ENCODE measurements around the gene SIL1.

DNA sequence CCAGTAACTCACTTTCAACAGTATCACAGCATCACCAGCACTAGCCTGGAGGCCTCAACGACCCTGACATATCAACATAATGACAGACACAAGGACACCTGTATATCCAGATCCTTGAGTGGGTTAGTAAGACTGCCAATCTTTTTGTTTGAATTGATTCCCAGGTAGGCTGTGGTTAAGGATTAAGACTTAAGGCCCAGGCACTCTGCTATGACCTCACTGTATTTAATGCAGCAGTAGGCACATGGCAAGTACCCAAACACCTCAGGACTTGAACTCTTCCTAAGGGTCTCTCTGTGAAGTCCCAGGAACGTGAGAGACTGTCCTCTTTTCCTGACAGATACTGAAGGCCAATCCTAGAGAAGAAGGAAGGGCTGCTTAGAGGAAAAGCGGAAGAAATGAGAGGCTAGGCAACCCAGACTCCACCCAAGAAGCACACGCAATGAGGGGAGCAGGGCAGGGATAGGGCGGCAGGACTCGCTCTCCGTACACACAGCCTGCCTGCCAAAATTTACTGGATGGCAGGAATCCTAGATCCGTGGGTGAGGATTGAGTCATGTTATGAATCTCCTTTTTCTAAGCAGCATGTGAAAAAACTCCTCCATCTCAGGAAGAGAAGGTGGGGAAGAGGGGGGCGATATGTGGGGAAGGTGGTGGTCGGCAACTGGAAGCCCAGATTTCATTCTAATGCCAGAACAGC is 93.4 kb downstream of the SIL1 start:
- TF ChIP-seq POLR2AphosphoS5 (IDR thresholded peaks at IDR 0.05; ENCODE audit: low read depth, low read length) (no peak), MAZ (IDR thresholded peaks at IDR 0.05; ENCODE audit: borderline replicate concordance, low read depth, low read length) (no peak), MAZ (CRISPR knock-in tag; IDR thresholded peaks at IDR 0.05; ENCODE audit: low read depth) (no peak), TAF1 (CRISPR knock-in tag; IDR thresholded peaks at IDR 0.05) (no peak), ZZZ3 (CRISPR knock-in tag; IDR thresholded peaks at IDR 0.05; ENCODE audit: borderline replicate concordance) (no peak), HHEX (CRISPR knock-in tag; IDR thresholded peaks at IDR 0.05) (no peak), PAF1 (CRISPR knock-in tag; IDR thresholded peaks at IDR 0.05) (no peak), ZFP37 (CRISPR knock-in tag; IDR thresholded peaks at IDR 0.05; ENCODE audit: borderline replicate concordance) (no peak), FIP1L1 (IDR thresholded peaks at IDR 0.05; ENCODE audit: borderline replicate concordance, insufficient read depth, low read depth, low read length) (no peak), POLR2A (IDR thresholded peaks at IDR 0.05; ENCODE audit: insufficient read depth in 1 of 2, low read depth in 2 of 2, low read length in 2 of 2) (no peak), LCORL (IDR thresholded peaks at IDR 0.05) (no peak), LCORL (CRISPR knock-in tag; IDR thresholded peaks at IDR 0.05) (no peak), RFX5 (IDR thresholded peaks at IDR 0.05; ENCODE audit: low read depth, low read length) (no peak)
- TF ChIP-seq, protein P1, sequence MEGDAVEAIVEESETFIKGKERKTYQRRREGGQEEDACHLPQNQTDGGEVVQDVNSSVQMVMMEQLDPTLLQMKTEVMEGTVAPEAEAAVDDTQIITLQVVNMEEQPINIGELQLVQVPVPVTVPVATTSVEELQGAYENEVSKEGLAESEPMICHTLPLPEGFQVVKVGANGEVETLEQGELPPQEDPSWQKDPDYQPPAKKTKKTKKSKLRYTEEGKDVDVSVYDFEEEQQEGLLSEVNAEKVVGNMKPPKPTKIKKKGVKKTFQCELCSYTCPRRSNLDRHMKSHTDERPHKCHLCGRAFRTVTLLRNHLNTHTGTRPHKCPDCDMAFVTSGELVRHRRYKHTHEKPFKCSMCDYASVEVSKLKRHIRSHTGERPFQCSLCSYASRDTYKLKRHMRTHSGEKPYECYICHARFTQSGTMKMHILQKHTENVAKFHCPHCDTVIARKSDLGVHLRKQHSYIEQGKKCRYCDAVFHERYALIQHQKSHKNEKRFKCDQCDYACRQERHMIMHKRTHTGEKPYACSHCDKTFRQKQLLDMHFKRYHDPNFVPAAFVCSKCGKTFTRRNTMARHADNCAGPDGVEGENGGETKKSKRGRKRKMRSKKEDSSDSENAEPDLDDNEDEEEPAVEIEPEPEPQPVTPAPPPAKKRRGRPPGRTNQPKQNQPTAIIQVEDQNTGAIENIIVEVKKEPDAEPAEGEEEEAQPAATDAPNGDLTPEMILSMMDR (CRISPR knock-in tag; IDR thresholded peaks at IDR 0.05) = no peak
- TF ChIP-seq, protein P2, sequence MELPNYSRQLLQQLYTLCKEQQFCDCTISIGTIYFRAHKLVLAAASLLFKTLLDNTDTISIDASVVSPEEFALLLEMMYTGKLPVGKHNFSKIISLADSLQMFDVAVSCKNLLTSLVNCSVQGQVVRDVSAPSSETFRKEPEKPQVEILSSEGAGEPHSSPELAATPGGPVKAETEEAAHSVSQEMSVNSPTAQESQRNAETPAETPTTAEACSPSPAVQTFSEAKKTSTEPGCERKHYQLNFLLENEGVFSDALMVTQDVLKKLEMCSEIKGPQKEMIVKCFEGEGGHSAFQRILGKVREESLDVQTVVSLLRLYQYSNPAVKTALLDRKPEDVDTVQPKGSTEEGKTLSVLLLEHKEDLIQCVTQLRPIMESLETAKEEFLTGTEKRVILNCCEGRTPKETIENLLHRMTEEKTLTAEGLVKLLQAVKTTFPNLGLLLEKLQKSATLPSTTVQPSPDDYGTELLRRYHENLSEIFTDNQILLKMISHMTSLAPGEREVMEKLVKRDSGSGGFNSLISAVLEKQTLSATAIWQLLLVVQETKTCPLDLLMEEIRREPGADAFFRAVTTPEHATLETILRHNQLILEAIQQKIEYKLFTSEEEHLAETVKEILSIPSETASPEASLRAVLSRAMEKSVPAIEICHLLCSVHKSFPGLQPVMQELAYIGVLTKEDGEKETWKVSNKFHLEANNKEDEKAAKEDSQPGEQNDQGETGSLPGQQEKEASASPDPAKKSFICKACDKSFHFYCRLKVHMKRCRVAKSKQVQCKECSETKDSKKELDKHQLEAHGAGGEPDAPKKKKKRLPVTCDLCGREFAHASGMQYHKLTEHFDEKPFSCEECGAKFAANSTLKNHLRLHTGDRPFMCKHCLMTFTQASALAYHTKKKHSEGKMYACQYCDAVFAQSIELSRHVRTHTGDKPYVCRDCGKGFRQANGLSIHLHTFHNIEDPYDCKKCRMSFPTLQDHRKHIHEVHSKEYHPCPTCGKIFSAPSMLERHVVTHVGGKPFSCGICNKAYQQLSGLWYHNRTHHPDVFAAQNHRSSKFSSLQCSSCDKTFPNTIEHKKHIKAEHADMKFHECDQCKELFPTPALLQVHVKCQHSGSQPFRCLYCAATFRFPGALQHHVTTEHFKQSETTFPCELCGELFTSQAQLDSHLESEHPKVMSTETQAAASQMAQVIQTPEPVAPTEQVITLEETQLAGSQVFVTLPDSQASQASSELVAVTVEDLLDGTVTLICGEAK (IDR thresholded peaks at IDR 0.05) = no peak
- TF ChIP-seq, protein P2 (CRISPR knock-in tag; IDR thresholded peaks at IDR 0.05) = no peak
